Measurements from ENCODE around the gene DAZL.

DAZL gene

GRCh38 chr3:16596352-16597032 lies 8.7 kb downstream of the DAZL start:
- ATAC-seq = no peak
- no peak for TF ChIP-seq ZNF8 (CRISPR knock-in tag; IDR thresholded peaks at IDR 0.05)

GRCh38 chr3:16595778-16596177 lies 9.4 kb downstream of the DAZL start:
- no peak for ATAC-seq
- TF ChIP-seq CSRNP3 (CRISPR knock-in tag; IDR thresholded peaks at IDR 0.05) (no peak), ZFP3 (CRISPR knock-in tag; IDR thresholded peaks at IDR 0.05) (no peak), TSHZ2 (CRISPR knock-in tag; IDR thresholded peaks at IDR 0.05) (no peak), CREB5 (CRISPR knock-in tag; IDR thresholded peaks at IDR 0.05; ENCODE audit: low read depth) (no peak)

- no peak for ATAC-seq
- TF ChIP-seq PPARA (CRISPR knock-in tag; IDR thresholded peaks at IDR 0.05; ENCODE audit: borderline replicate concordance) = no peak
- no peak for TF ChIP-seq ZFP3 (CRISPR knock-in tag; IDR thresholded peaks at IDR 0.05)
- no peak for TF ChIP-seq TSHZ2 (CRISPR knock-in tag; IDR thresholded peaks at IDR 0.05)
- no peak for TF ChIP-seq SNAI2 (CRISPR knock-in tag; IDR thresholded peaks at IDR 0.05)
- no peak for TF ChIP-seq TOX (CRISPR knock-in tag; IDR thresholded peaks at IDR 0.05; ENCODE audit: borderline replicate concordance)
- no peak for TF ChIP-seq ZC3H10 (CRISPR knock-in tag; IDR thresholded peaks at IDR 0.05)
- no peak for TF ChIP-seq ZNF565 (CRISPR knock-in tag; conservative IDR thresholded peaks at IDR 0.05; ENCODE audit: low read depth)
- no peak for TF ChIP-seq ESRRG (CRISPR knock-in tag; IDR thresholded peaks at IDR 0.05)
- TF ChIP-seq ZFP30 (CRISPR knock-in tag; IDR thresholded peaks at IDR 0.05) = no peak
- no peak for TF ChIP-seq CSDC2 (CRISPR knock-in tag; IDR thresholded peaks at IDR 0.05)
- no peak for TF ChIP-seq TCF4 (CRISPR knock-in tag; IDR thresholded peaks at IDR 0.05; ENCODE audit: borderline replicate concordance)
- TF ChIP-seq CREB5 (CRISPR knock-in tag; IDR thresholded peaks at IDR 0.05; ENCODE audit: low read depth) = no peak
Observed at GRCh38 chr3:16589867-16590624, 15.2 kb downstream of the DAZL start.

- no peak for ATAC-seq
- TF ChIP-seq ZNF70 (CRISPR knock-in tag; IDR thresholded peaks at IDR 0.05) (no peak), GLIS3 (CRISPR knock-in tag; IDR thresholded peaks at IDR 0.05) (no peak), CSRNP3 (CRISPR knock-in tag; IDR thresholded peaks at IDR 0.05) (no peak), BACH2 (CRISPR knock-in tag; IDR thresholded peaks at IDR 0.05; ENCODE audit: borderline replicate concordance) (no peak), CSDC2 (CRISPR knock-in tag; IDR thresholded peaks at IDR 0.05) (no peak), ZFP3 (CRISPR knock-in tag; IDR thresholded peaks at IDR 0.05) (no peak), ZFP30 (CRISPR knock-in tag; IDR thresholded peaks at IDR 0.05) (no peak), RARB (CRISPR knock-in tag; IDR thresholded peaks at IDR 0.05) (no peak), ZC3H10 (CRISPR knock-in tag; IDR thresholded peaks at IDR 0.05) (no peak), TSHZ2 (CRISPR knock-in tag; IDR thresholded peaks at IDR 0.05) (no peak)
Observed at GRCh38 chr3:16589120-16589519, 16.1 kb downstream of the DAZL start.
